Measurements from ENCODE around the gene CST9. TPM values are rescaled to one million over a fixed set of nuclear protein-coding genes. Genes with fewer than 3 reads are reported as not detected.

Gene CST9
- total RNA-seq, 1 experiment from 2014 or later: not detected

DNA sequence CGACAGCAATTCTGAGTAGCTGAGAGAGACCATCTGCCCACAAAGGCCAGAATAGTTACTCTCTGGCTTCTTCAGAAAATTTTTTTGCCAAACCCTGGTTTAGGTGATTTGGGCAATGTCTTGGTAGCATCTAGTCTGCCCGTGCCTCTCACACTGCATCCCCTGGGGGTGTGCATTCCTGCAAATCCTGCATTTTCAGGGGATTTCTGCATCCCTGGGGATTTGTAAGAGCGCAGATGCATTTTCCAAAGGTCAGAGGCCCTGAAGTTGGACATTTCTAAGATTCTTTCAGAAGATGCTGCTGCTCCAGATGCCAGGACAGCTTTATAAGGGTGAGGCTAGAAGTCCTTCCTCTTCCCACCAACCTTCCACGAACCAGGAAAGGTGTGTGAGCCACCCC, 4.0 kb downstream of the CST9 start:
- no peak overlapping the region for H4K5ac ChIP-seq (ENCODE audit: insufficient read length, low read depth, low read length)
- H3K9me3 Mint-ChIP-seq: no peaks in the 10 kb centered on the region
- H3T11ph ChIP-seq (ENCODE audit: low read length): no peak overlapping the region
- no peak overlapping the region for H3K56ac ChIP-seq (ENCODE audit: insufficient read length, low read depth, low read length)
- H4K8ac ChIP-seq (replicated peaks; ENCODE audit: insufficient read length, low read depth, low read length): no peak overlapping the region
- no peak overlapping the region for H2AK5ac ChIP-seq (ENCODE audit: insufficient read length, low read length)
- DNase-seq: no peak
- no peak overlapping the region for H3K23ac ChIP-seq (ENCODE audit: insufficient read length, low read depth, low read length)
- H3K18ac ChIP-seq (ENCODE audit: insufficient read length, low read depth, low read length): no peak overlapping the region
- H3K27ac Mint-ChIP-seq: no peak overlapping the region
- no peaks in the 10 kb centered on the region for H3K36me3 Mint-ChIP-seq (ENCODE audit: insufficient read depth in 1 of 3, low read depth in 3 of 3)
- H3K23me2 ChIP-seq (ENCODE audit: insufficient read length, low read depth, low read length, poor library complexity, severe bottlenecking): no peaks in the 10 kb centered on the region
- no peak overlapping the region for H4K91ac ChIP-seq (ENCODE audit: insufficient read length, low read depth, low read length)
- H4K20me1 ChIP-seq (ENCODE audit: control insufficient read depth, insufficient read depth, insufficient read length): no peaks in the 10 kb centered on the region
- H3K27ac ChIP-seq (ENCODE audit: insufficient read length, low read depth, low read length): no peak overlapping the region
- H3K14ac ChIP-seq (ENCODE audit: insufficient read depth, low read length): no peak overlapping the region
- no peaks in the 10 kb centered on the region for H3K79me1 ChIP-seq (ENCODE audit: insufficient read depth, low read depth, low read length, poor library complexity, severe bottlenecking)
- no peak overlapping the region for H2BK20ac ChIP-seq (ENCODE audit: low read depth, low read length, poor library complexity, severe bottlenecking)
- no peak overlapping the region for H3K9ac ChIP-seq (ENCODE audit: extremely low read depth, insufficient read length, low read length)
- no peak overlapping the region for H2BK12ac ChIP-seq (ENCODE audit: insufficient read length, low read depth, low read length)
- H3K4me2 ChIP-seq (ENCODE audit: insufficient read depth, insufficient read length, low read length): no peak overlapping the region
- no peaks in the 10 kb centered on the region for H3K4me1 ChIP-seq (ENCODE audit: insufficient read depth, low read length)
- no peaks in the 10 kb centered on the region for H3K27me3 ChIP-seq (ENCODE audit: insufficient read depth, low read length)
- TF ChIP-seq CTCF (conservative IDR thresholded peaks at IDR 0.05): no peak
- peaks cover 3 to 22% of the 10 kb centered on the region in 2 experiments; a peak in 3 of 4 replicates for H3K4me1 Mint-ChIP-seq
- H2BK5ac ChIP-seq (ENCODE audit: insufficient read length, low read length): no peak overlapping the region
- H2BK15ac ChIP-seq (ENCODE audit: low read depth, low read length): no peak overlapping the region
- peaks cover 14% of the 10 kb centered on the region for H3K27me3 Mint-ChIP-seq (ENCODE audit: low read depth)
- H3K79me2 ChIP-seq (ENCODE audit: insufficient read depth, low read length): no peaks in the 10 kb centered on the region
- no peak overlapping the region for H3K4me3 Mint-ChIP-seq
- no peak overlapping the region for H2AFZ ChIP-seq (ENCODE audit: low read length)
- no CpG with 5 or more reads among the region's 4 CpGs for WGBS (ENCODE audit: extremely low coverage, insufficient read length, low lambda C conversion rate)
- H3K4ac ChIP-seq (ENCODE audit: low read depth, low read length): no peak overlapping the region
- no peak overlapping the region for H2BK120ac ChIP-seq (ENCODE audit: low read depth, low read length, poor library complexity, severe bottlenecking)
- H3K9me3 ChIP-seq (ENCODE audit: control insufficient read depth, low read depth, low read length): no peaks in the 10 kb centered on the region
